Memory B cell (primary cell): ENCODE data around the gene EXOC4.
A peak's percentile ranks its signal among the peaks of the same experiment; 100 is the strongest.

Experiments used
- ATAC-seq: fragments of 150-1000 bp; cut with Tn5 transposase; 2 replicates; pipeline ENCODE4 v1.10.0; 2021; ENCODE audit warnings: low read depth, mild to moderate bottlenecking, moderate library complexity
- DNase-seq, 2 donors: peaks; one replicate each; pipeline ENCODE4 v3.0.0; 2022; ENCODE audit warnings: low spot score in 2 of 2
- H3K27ac Mint-ChIP-seq: one replicate; pipeline ENCODE4 v1.8.0; 2022; ENCODE audit warnings: mild to moderate bottlenecking, moderate library complexity, mixed read lengths
- H3K27me3 Mint-ChIP-seq: one replicate; pipeline ENCODE4 v1.8.0; 2022; ENCODE audit warnings: mixed read lengths
- H3K36me3 Mint-ChIP-seq: one replicate; pipeline ENCODE4 v1.8.0; 2022; ENCODE audit warnings: mild to moderate bottlenecking, mixed read lengths
- H3K4me1 Mint-ChIP-seq: one replicate; pipeline ENCODE4 v1.8.0; 2022; ENCODE audit warnings: mixed read lengths
- H3K4me3 Mint-ChIP-seq: one replicate; pipeline ENCODE4 v1.8.0; 2022; ENCODE audit warnings: mild to moderate bottlenecking, moderate library complexity, mixed read lengths
- H3K9me3 Mint-ChIP-seq: one replicate; pipeline ENCODE4 v1.8.0; 2022; ENCODE audit warnings: mixed read lengths

EXOC4 gene

DNA sequence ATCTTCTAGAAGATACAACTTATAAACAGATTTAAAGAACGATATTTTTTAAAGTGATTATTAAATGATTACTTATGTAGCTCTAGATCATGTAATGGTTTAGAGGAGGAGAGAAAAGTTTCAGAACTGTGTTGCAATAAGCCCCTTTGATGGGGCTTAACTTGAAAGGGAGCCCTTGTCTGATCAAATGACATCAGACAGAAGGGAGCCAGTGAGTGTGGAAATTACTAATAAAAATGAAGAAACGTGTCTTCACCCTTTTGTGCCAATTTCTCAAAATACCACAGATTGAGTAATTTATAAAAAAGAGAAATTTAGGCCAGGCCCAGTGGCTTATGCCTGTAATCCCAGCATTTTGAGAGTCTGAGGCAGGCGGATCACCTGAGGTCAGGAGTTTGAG lies 318.2 kb downstream of the EXOC4 start:
- DNase-seq: no peak
- H3K27me3 Mint-ChIP-seq: no peaks in the 10 kb centered on the region
- no peak overlapping the region for H3K4me3 Mint-ChIP-seq
- H3K9me3 Mint-ChIP-seq: no peaks in the 10 kb centered on the region
- ATAC-seq: no peak
- no peaks in the 10 kb centered on the region for H3K36me3 Mint-ChIP-seq
- no peaks in the 10 kb centered on the region for H3K4me1 Mint-ChIP-seq
- H3K27ac Mint-ChIP-seq: no peak overlapping the region

GRCh38 chr7:133572087-133572486 lies 319.2 kb downstream of the EXOC4 start:
- no peaks in the 10 kb centered on the region for H3K4me1 Mint-ChIP-seq
- H3K27ac Mint-ChIP-seq: no peak overlapping the region
- H3K4me3 Mint-ChIP-seq: no peak overlapping the region
- no peak for ATAC-seq
- H3K36me3 Mint-ChIP-seq: no peaks in the 10 kb centered on the region
- no peaks in the 10 kb centered on the region for H3K9me3 Mint-ChIP-seq
- no peaks in the 10 kb centered on the region for H3K27me3 Mint-ChIP-seq
- no peak for DNase-seq

GRCh38 chr7:133572843-133573242 lies 320.0 kb downstream of the EXOC4 start:
- ATAC-seq: no peak
- Mint-ChIP-seq H3K9me3 (no peaks in the 10 kb centered on the region), H3K27me3 (no peaks in the 10 kb centered on the region)

GRCh38 chr7:133573554-133574265 lies 320.8 kb downstream of the EXOC4 start:
- no peaks in the 10 kb centered on the region for H3K9me3 Mint-ChIP-seq
- H3K4me1 Mint-ChIP-seq: no peaks in the 10 kb centered on the region

More at GRCh38 chr7:133572843-133573242, 320.0 kb downstream of the EXOC4 start:
- Mint-ChIP-seq H3K4me3 (no peak overlapping the region), H3K4me1 (no peaks in the 10 kb centered on the region), H3K27ac (no peak overlapping the region), H3K36me3 (no peaks in the 10 kb centered on the region)
- no peak for DNase-seq

DNA sequence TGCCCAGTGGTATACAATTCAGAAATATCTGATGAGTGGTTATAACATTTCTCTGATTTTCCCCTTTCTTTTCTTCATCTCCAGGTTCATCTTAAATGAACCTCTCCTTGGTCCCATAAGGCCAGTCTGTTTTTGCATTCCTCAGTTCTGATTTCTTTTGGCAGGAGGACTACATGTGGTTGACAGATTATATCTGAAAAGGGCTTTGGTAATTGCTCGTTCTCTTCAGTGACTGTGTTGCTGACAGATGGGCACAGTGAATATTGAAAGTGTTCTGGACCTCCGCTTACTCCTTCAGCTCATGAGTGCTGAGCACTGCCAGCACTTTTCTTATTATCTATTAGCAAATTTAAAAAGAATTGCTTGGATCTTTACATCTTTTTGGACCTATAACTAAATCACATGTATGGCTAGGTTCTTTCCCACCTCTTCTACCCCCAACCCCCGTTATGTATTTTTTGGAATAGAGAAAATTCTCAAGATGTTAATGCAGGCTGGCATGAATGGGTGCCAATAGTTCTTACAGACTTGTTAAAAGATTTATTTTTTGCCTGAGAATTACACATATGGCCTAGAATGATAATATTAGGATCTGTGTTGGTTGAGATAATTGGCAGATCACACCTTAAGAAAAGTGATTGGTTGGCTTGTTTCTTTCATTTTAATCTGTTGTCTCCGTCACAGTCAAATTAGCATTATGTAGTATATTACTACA lies 323.0 kb downstream of the EXOC4 start:
- no peaks in the 10 kb centered on the region for H3K27me3 Mint-ChIP-seq
- no peaks in the 10 kb centered on the region for H3K9me3 Mint-ChIP-seq
- H3K4me1 Mint-ChIP-seq: no peaks in the 10 kb centered on the region
- peaks cover 12% of the 10 kb centered on the region for H3K36me3 Mint-ChIP-seq
- peak overlapping the region; percentile 38 for H3K27ac Mint-ChIP-seq
- no peak overlapping the region for H3K4me3 Mint-ChIP-seq
- no peak for DNase-seq
- no peak for ATAC-seq

More at GRCh38 chr7:133573554-133574265, 320.8 kb downstream of the EXOC4 start:
- Mint-ChIP-seq H3K27ac (no peak overlapping the region), H3K27me3 (no peaks in the 10 kb centered on the region), H3K36me3 (no peaks in the 10 kb centered on the region), H3K4me3 (no peak overlapping the region)
- no peak for DNase-seq
- no peak for ATAC-seq

- H3K9me3 Mint-ChIP-seq: no peaks in the 10 kb centered on the region
- DNase-seq (no peak), ATAC-seq (no peak)
- no peaks in the 10 kb centered on the region for H3K4me1 Mint-ChIP-seq
- H3K36me3 Mint-ChIP-seq: peaks cover 14% of the 10 kb centered on the region
- no peaks in the 10 kb centered on the region for H3K27me3 Mint-ChIP-seq
- H3K4me3 Mint-ChIP-seq: no peak overlapping the region
- H3K27ac Mint-ChIP-seq: no peak overlapping the region
These were observed 323.8 kb downstream of the EXOC4 start for GRCh38 chr7:133576612-133577168.

DNA sequence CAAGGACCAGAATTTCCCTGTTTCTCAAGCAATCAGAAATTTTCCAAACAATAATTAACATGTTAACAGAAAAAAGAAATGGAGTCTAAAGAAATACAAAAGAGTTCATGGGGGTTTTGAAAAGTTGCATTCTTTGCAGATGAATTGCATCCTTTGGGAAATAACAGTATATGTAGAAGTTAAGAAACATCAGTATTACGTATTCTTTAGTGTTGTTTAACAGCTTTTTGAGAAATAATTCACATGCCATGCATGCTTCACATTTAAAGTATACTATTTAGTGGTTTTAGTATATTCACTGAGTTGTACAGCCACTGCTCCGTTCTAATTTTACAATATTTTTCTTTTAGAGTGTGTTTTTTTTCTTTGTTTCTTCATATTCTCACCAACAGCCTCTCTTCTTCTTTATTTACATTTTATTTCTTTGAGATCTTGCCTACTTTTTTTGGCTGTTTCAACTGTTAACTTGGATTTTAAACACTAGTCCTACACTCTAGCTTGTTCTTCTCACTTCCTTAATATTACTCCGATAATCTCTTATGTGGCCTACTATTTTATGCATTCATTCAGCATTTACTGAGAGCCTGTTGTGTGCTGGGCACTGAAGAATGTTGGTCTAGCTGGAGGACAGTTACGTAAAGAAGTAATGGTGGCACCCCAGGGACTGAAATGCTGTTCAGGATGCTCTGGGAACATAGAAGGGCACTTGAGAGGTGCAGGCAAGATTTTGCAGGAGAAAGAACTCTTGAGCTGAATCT lies 330.1 kb downstream of the EXOC4 start:
- no peak for ATAC-seq
- peaks cover 22% of the 10 kb centered on the region for H3K36me3 Mint-ChIP-seq
- no peaks in the 10 kb centered on the region for H3K27me3 Mint-ChIP-seq

GRCh38 chr7:133583545-133584171 lies 330.8 kb downstream of the EXOC4 start:
- no peak overlapping the region for H3K4me3 Mint-ChIP-seq
- peaks cover 22% of the 10 kb centered on the region for H3K36me3 Mint-ChIP-seq
- ATAC-seq: no peak

More for the DNA sequence above, 330.1 kb downstream of the EXOC4 start:
- Mint-ChIP-seq H3K27ac (no peak overlapping the region), H3K9me3 (peaks cover 1% of the 10 kb centered on the region), H3K4me1 (peaks cover 3% of the 10 kb centered on the region), H3K4me3 (no peak overlapping the region)
- DNase-seq: no peak

GRCh38 chr7:133584956-133585668 lies 332.2 kb downstream of the EXOC4 start:
- peaks cover 1% of the 10 kb centered on the region for H3K9me3 Mint-ChIP-seq
- H3K27me3 Mint-ChIP-seq: no peaks in the 10 kb centered on the region
- DNase-seq: no peak
- peaks cover 15% of the 10 kb centered on the region for H3K36me3 Mint-ChIP-seq
- peaks cover 3% of the 10 kb centered on the region for H3K4me1 Mint-ChIP-seq
- ATAC-seq: no peak
- H3K27ac Mint-ChIP-seq: no peak overlapping the region
- no peak overlapping the region for H3K4me3 Mint-ChIP-seq

More at GRCh38 chr7:133583545-133584171, 330.8 kb downstream of the EXOC4 start:
- DNase-seq: no peak
- Mint-ChIP-seq H3K9me3 (peaks cover 1% of the 10 kb centered on the region), H3K4me1 (peaks cover 3% of the 10 kb centered on the region), H3K27ac (no peak overlapping the region), H3K27me3 (no peaks in the 10 kb centered on the region)

- Mint-ChIP-seq H3K9me3 (peaks cover 1% of the 10 kb centered on the region), H3K27ac (no peak overlapping the region), H3K27me3 (no peaks in the 10 kb centered on the region), H3K4me3 (no peak overlapping the region), H3K4me1 (peaks cover 3% of the 10 kb centered on the region), H3K36me3 (peaks cover 10% of the 10 kb centered on the region)
- ATAC-seq (no peak), DNase-seq (no peak)
These were observed 333.4 kb downstream of the EXOC4 start for GRCh38 chr7:133586253-133586652.

- no peaks in the 10 kb centered on the region for H3K27me3 Mint-ChIP-seq
- H3K27ac Mint-ChIP-seq: no peak overlapping the region
- H3K9me3 Mint-ChIP-seq: peaks cover 1% of the 10 kb centered on the region
- H3K4me1 Mint-ChIP-seq: peaks cover 3% of the 10 kb centered on the region
- peaks cover 10% of the 10 kb centered on the region for H3K36me3 Mint-ChIP-seq
- H3K4me3 Mint-ChIP-seq: no peak overlapping the region
- ATAC-seq (no peak), DNase-seq (no peak)
These were observed 335.0 kb downstream of the EXOC4 start for GRCh38 chr7:133587903-133588302.

DNA sequence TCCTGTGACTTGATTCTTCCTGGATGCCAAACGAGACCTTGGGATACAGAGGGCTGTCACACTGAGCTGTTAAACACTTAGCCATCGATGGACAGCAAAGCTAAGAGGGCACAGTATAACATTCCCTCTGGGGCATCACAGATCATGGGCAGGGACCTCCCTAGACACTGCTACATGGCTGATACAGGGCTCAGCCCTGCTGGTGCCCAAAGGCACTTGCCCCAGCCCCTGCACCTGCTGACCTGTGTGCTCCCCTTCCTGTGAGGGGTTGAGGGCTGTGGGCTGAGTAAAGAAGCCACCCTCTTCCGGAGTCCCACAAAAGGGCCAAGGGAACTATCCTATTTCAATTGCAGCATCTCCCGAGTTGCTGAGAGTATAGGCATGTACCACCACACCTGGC lies 337.9 kb downstream of the EXOC4 start:
- H3K27ac Mint-ChIP-seq: no peak overlapping the region
- H3K9me3 Mint-ChIP-seq: no peaks in the 10 kb centered on the region
- H3K4me1 Mint-ChIP-seq: no peaks in the 10 kb centered on the region
- H3K27me3 Mint-ChIP-seq: no peaks in the 10 kb centered on the region
- H3K4me3 Mint-ChIP-seq: no peak overlapping the region
- peaks cover 10% of the 10 kb centered on the region for H3K36me3 Mint-ChIP-seq
- ATAC-seq (no peak), DNase-seq (no peak)

DNA sequence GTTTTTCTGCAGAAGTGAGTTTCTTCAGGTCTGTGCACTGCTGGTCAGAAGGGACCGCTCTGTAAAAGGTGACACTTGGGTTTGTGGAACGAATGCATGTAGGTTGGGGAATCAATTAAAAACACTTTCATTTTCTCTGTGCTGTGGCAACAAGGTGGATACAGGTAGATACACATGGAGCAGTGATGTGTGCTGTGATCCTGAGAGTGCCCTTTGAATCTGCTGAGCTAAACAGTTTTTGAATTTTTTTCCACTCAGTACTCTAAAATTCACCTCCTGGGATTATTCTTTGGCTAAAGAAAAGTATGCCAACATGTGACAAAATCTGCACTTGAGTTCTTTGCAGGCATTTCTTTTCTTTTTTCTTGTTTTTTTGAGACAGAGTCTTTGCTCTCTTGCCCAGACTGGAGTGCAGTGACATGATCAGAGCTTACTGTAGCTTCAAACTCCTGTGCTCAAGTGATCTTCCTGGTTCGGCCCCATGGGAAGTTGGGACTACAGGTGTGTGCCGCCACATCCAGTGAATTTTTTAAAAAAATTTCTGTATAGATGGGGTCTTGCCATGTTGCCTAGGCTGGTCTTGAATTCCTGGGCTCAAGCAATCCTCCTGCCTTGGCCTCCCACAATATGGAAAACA lies 338.9 kb downstream of the EXOC4 start:
- Mint-ChIP-seq H3K36me3 (peaks cover 9% of the 10 kb centered on the region), H3K27ac (no peak overlapping the region), H3K4me3 (no peak overlapping the region), H3K4me1 (no peaks in the 10 kb centered on the region), H3K9me3 (no peaks in the 10 kb centered on the region), H3K27me3 (no peaks in the 10 kb centered on the region)
- ATAC-seq: no peak
- no peak for DNase-seq
